Measurements from ENCODE around the gene EIF3A.
"Not testable (repeated sequence)": the region's sequence is repeated elsewhere in the genome, so short reads cannot be mapped to it uniquely, and the experiment has no call there.

DNA sequence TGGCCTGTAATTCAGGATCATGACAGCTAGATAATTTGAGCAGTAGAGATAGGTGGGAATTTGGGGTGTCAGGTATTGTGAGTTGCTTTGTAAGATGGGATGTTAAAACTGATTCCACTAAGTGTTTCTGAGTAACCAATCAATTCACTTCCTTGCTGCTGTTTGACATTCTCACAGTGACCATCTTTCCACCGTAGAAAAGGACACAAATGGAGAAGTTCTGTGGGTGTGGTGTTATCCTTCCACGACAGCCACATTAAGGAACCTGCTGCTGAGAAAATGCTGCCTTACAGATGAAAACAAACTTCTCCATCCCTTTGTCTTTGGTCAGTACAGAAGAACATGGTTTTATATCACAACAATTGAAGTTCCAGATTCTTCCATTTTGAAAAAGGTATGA is 27.2 kb upstream of the EIF3A start:
- TF ChIP-seq, protein P1, sequence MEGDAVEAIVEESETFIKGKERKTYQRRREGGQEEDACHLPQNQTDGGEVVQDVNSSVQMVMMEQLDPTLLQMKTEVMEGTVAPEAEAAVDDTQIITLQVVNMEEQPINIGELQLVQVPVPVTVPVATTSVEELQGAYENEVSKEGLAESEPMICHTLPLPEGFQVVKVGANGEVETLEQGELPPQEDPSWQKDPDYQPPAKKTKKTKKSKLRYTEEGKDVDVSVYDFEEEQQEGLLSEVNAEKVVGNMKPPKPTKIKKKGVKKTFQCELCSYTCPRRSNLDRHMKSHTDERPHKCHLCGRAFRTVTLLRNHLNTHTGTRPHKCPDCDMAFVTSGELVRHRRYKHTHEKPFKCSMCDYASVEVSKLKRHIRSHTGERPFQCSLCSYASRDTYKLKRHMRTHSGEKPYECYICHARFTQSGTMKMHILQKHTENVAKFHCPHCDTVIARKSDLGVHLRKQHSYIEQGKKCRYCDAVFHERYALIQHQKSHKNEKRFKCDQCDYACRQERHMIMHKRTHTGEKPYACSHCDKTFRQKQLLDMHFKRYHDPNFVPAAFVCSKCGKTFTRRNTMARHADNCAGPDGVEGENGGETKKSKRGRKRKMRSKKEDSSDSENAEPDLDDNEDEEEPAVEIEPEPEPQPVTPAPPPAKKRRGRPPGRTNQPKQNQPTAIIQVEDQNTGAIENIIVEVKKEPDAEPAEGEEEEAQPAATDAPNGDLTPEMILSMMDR (IDR thresholded peaks at IDR 0.05), result not testable (repeated sequence)
- not testable (repeated sequence) for TF ChIP-seq POLR2A (IDR thresholded peaks at IDR 0.05)
